HEK293 (cell line): ENCODE data around the gene SDE2.

ENCODE experiments used
- CTCF ChIP-seq: fragments of 450-650 bp; formaldehyde crosslinking; IDR thresholded peaks from 2 replicates; pipeline ENCODE4 v1.5.1; 2016; ENCODE audit warnings: missing biosample characterization, missing genetic modification characterization
- FEZF1 ChIP-seq: fragments of 450-650 bp; formaldehyde crosslinking; IDR thresholded peaks from 2 replicates; pipeline ENCODE4 v1.5.1; 2016; ENCODE audit warnings: missing biosample characterization, missing genetic modification characterization
- KLF16 ChIP-seq: fragments of 450-650 bp; formaldehyde crosslinking; IDR thresholded peaks from 2 replicates; pipeline ENCODE4 v1.5.1; 2017; ENCODE audit warnings: missing biosample characterization, missing genetic modification characterization
- PATZ1 ChIP-seq: fragments of 450-650 bp; formaldehyde crosslinking; IDR thresholded peaks from 2 replicates; pipeline ENCODE4 v1.5.1; 2016; ENCODE audit warnings: missing biosample characterization, missing genetic modification characterization
- REST ChIP-seq: fragments of 450-650 bp; formaldehyde crosslinking; IDR thresholded peaks from 2 replicates; pipeline ENCODE4 v1.5.1; 2016; ENCODE audit warnings: missing biosample characterization, missing genetic modification characterization
- SP2 ChIP-seq: fragments of 450-650 bp; formaldehyde crosslinking; IDR thresholded peaks from 2 replicates; pipeline ENCODE4 v1.5.1; 2016; ENCODE audit warnings: missing biosample characterization, missing genetic modification characterization
- ZFP41 ChIP-seq: fragments of 450-650 bp; formaldehyde crosslinking; IDR thresholded peaks from 2 replicates; pipeline ENCODE4 v1.5.1; 2016; ENCODE audit warnings: missing biosample characterization, missing genetic modification characterization, borderline replicate concordance
- ZNF121 ChIP-seq: fragments of 450-650 bp; formaldehyde crosslinking; IDR thresholded peaks from 2 replicates; pipeline ENCODE4 v1.5.1; 2016; ENCODE audit warnings: missing biosample characterization, missing genetic modification characterization
- ZNF670 ChIP-seq: fragments of 450-650 bp; formaldehyde crosslinking; IDR thresholded peaks from 2 replicates; pipeline ENCODE4 v1.5.1; 2016; ENCODE audit warnings: missing biosample characterization, missing genetic modification characterization, low read depth
- ZNF701 ChIP-seq: fragments of 450-650 bp; formaldehyde crosslinking; IDR thresholded peaks from 2 replicates; pipeline ENCODE4 v1.5.1; 2016; ENCODE audit warnings: missing biosample characterization, missing genetic modification characterization
- ZNF777 ChIP-seq: fragments of 450-650 bp; formaldehyde crosslinking; IDR thresholded peaks from 2 replicates; pipeline ENCODE4 v1.5.1; 2017; ENCODE audit warnings: missing biosample characterization, missing genetic modification characterization, borderline replicate concordance

- TF ChIP-seq REST (tag by site-specific recombination), result no peak
- TF ChIP-seq ZNF701, result no peak
- TF ChIP-seq ZNF121 (tag by site-specific recombination), result no peak
- no peak for TF ChIP-seq ZFP41 (tag by site-specific recombination)
- no peak for TF ChIP-seq ZNF670 (tag by site-specific recombination)
- TF ChIP-seq CTCF, result peak; percentile 84
- no peak for TF ChIP-seq FEZF1 (tag by site-specific recombination)
- peak; percentile 31; the same call in 1 of the 2 replicates for TF ChIP-seq SP2 (tag by site-specific recombination)
- TF ChIP-seq KLF16 (tag by site-specific recombination), result no peak
- TF ChIP-seq ZNF777, result no peak
- TF ChIP-seq PATZ1 (tag by site-specific recombination), result peak; percentile 59
These were observed 36.6 kb downstream of the SDE2 start for GRCh38 chr1:225962440-225962975.
